Renal cortex interstitium (tissue), 11 donors: ENCODE data around the gene UGT2A2. TPM values are rescaled to one million over a fixed set of nuclear protein-coding genes. Genes with fewer than 3 reads are reported as not detected.

Source experiments
- DNase-seq, 11 donors: peaks; one replicate each; pipeline ENCODE4 v3.0.0-alpha.2; 2013; ENCODE audit warnings: low read depth in 9 of 11, low spot score in 4 of 11; ENCODE audit errors: extremely low read depth in 1 of 11
- polyA plus RNA-seq, 3 donors: library from polyadenylated mRNA; unstranded; fragments of 120-200 nt; gene quantifications; one replicate each; pipeline ENCODE4 v1.2.1, GENCODE V29; 2013; ENCODE audit not compliant: insufficient read length in 3 of 3

The UGT2A2 gene
- polyA plus RNA-seq, 3 donors, result not detected

GRCh38 chr4:69589884-69590283, 49.6 kb downstream of the UGT2A2 start:
- no peak for DNase-seq

GRCh38 chr4:69584135-69584534, 55.3 kb downstream of the UGT2A2 start:
- no peak for DNase-seq

GRCh38 chr4:69583543-69583942, 55.9 kb downstream of the UGT2A2 start:
- no peak for DNase-seq

GRCh38 chr4:69577245-69577644, 62.2 kb downstream of the UGT2A2 start:
- no peak for DNase-seq

- DNase-seq, result no peak
These were observed 63.1 kb downstream of the UGT2A2 start for GRCh38 chr4:69576251-69576877.

GRCh38 chr4:69568787-69569186, 70.7 kb downstream of the UGT2A2 start:
- no peak for DNase-seq

GRCh38 chr4:69563424-69563823, 76.0 kb downstream of the UGT2A2 start:
- DNase-seq, result no peak

- no peak for DNase-seq
These were observed 89.8 kb downstream of the UGT2A2 start for GRCh38 chr4:69549651-69550050.

- no peak for DNase-seq
These were observed 93.2 kb downstream of the UGT2A2 start for GRCh38 chr4:69546134-69546765.

Other genes starting within 250 kb of the UGT2A2 start
- 1 to 10 TPM in 1 of 3 donors, under 1 TPM in 2; 0.59 to 1.8 (median 0.67) TPM for gene UGT2B4, start 143.7 kb downstream of the UGT2A2 start, polyA plus RNA-seq
- 10 to 100 TPM in 1 of 3 donors, 1 to 10 TPM in 1, not detected in 1; 4.9 to 21.3 TPM for gene UGT2A1, start 13.6 kb upstream of the UGT2A2 start, polyA plus RNA-seq
- 1 to 10 TPM in 1 of 3 donors, under 1 TPM in 2; 0.68 to 1.1 (median 0.76) TPM for gene SULT1B1, start 121.0 kb upstream of the UGT2A2 start, polyA plus RNA-seq
- 100 to 1,000 TPM; 414 to 554 (median 457) TPM for gene SULT1E1, start 220.5 kb upstream of the UGT2A2 start, polyA plus RNA-seq